GM12872 (cell line): Measurements from ENCODE around the gene COX8A.

Experiments used
- CTCF ChIP-seq: IDR thresholded peaks from 3 replicates; pipeline ENCODE4 v1.5.1; 2011; ENCODE audit warnings: low read depth, mild to moderate bottlenecking, low read length, moderate library complexity; ENCODE audit not compliant: insufficient read depth

The COX8A gene

DNA sequence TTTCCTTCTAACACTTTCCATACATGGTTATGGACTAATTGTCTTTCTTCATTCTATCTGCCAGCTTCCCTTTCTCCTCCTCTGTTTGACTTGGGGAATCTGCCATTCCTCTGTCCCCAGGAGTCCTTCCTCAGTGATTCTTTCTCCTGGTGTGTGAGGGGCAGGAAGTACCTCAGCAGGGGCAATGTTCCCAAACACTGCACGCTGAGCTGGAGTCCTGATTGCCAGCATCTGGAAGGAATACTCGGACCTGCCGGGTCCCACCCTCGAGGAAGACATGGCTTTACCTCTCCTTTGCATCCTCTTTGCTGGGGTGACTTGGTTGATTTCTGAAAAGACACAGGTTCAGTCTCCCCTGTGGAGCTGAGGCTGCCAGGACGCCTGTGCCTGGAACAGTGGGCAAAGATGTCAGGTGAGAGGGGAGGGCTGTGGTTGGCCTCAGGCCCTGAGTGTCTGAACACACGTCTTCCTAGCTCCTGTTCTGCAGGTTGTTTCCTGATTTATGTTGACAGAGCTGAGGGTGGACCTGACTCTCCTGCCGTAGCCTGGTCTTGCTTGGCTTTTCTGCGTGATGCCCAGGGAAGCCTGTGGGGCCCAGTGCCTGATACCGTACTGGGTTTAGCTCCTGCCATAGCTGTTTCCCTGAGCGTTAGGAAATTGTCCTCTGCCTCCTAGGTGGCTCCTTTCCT is 4.3 kb downstream of the COX8A start:
- TF ChIP-seq CTCF: no peak

GRCh38 chr11:63979426-63979825 is 5.0 kb downstream of the COX8A start:
- TF ChIP-seq CTCF: no peak

GRCh38 chr11:63985812-63986155 is 11.4 kb downstream of the COX8A start:
- no peak for TF ChIP-seq CTCF

GRCh38 chr11:63986156-63986931 is 11.9 kb downstream of the COX8A start, which contains the start of gene OTUB1:
OTUB1 (plus strand) TSS chr11:63986438; CDS start chr11:63986457, 19 bp downstream.
- TF ChIP-seq CTCF: no peak

GRCh38 chr11:63986932-63987513 is 12.6 kb downstream of the COX8A start:
- TF ChIP-seq CTCF: no peak

GRCh38 chr11:63991558-63991957 is 17.1 kb downstream of the COX8A start:
- TF ChIP-seq CTCF: no peak

DNA sequence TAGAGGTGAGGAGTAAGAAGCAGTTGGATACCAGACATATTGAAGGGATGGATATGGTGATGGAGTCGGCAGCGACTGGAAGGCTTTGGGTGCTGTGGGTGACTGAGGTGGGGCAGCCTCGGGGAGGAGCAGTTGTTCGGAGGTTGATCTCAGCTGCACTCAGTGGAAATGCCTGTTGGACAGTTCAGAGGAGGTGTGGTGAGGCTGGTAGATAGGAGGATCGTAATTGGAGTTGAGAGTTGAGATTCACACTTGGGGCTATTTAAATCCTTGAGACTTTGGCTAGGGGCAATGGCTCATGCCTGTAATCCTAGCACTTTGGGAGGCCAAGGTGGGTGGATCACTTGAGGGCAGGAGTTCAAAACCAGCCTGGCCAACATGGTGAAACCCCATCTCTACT is 18.7 kb downstream of the COX8A start:
- no peak for TF ChIP-seq CTCF
